HG03457 (cell line): ENCODE results near the gene ATRNL1.

ENCODE experiments used
- ATAC-seq: cut with Tn5 transposase; IDR thresholded peaks from one replicate; pipeline ENCODE4 v1.9.1; 2021; ENCODE audit warnings: moderate number of reproducible peaks; ENCODE audit not compliant: unreplicated experiment

ATRNL1 gene

GRCh38 chr10:115974816-115975430, 881.8 kb downstream of the ATRNL1 start:
- ATAC-seq = no peak

GRCh38 chr10:115975506-115975905, 882.3 kb downstream of the ATRNL1 start:
- ATAC-seq = no peak

- no peak for ATAC-seq
Observed at GRCh38 chr10:115976342-115976741, 883.2 kb downstream of the ATRNL1 start.

- ATAC-seq = no peak
Observed at GRCh38 chr10:115977855-115978254, 884.7 kb downstream of the ATRNL1 start.

GRCh38 chr10:115979576-115979975, 886.4 kb downstream of the ATRNL1 start:
- ATAC-seq = no peak

- no peak for ATAC-seq
Observed at GRCh38 chr10:115980470-115980869, 887.3 kb downstream of the ATRNL1 start.

- no peak for ATAC-seq
Observed at GRCh38 chr10:115981081-115981480, 887.9 kb downstream of the ATRNL1 start.

- ATAC-seq = no peak
Observed at GRCh38 chr10:115982076-115982475, 888.9 kb downstream of the ATRNL1 start.

GRCh38 chr10:115982526-115982925, 889.4 kb downstream of the ATRNL1 start:
- ATAC-seq = no peak

GRCh38 chr10:115985786-115986185, 892.6 kb downstream of the ATRNL1 start:
- ATAC-seq = no peak

GRCh38 chr10:115988380-115988779, 895.2 kb downstream of the ATRNL1 start:
- no peak for ATAC-seq

GRCh38 chr10:115989621-115990020, 896.5 kb downstream of the ATRNL1 start:
- ATAC-seq = no peak

- no peak for ATAC-seq
Observed at GRCh38 chr10:115992236-115992986, 899.2 kb downstream of the ATRNL1 start.

GRCh38 chr10:115996031-115996430, 902.9 kb downstream of the ATRNL1 start:
- no peak for ATAC-seq

GRCh38 chr10:115998301-115998700, 905.1 kb downstream of the ATRNL1 start:
- no peak for ATAC-seq
